ENCODE data around the gene NDFIP2.

Gene NDFIP2

GRCh38 chr13:79483086-79483706 lies 2.2 kb downstream of the NDFIP2 start:
- 0 out of 2 replicates have a peak overlapping the region, but pooled peaks have one; percentile 81 for H3K4me3 ChIP-seq (ENCODE audit: low read depth, low read length)
- no peak for TF ChIP-seq CTCF (IDR thresholded peaks at IDR 0.05; ENCODE audit: low read depth, low read length)

- TF ChIP-seq CTCF (IDR thresholded peaks at IDR 0.05; ENCODE audit: low read depth, low read length): no peak
- peak overlapping the region; percentile 10; the same call in 1 of the 2 replicates for H3K4me3 ChIP-seq (ENCODE audit: low read depth, low read length)
Measured at GRCh38 chr13:79485014-79485811, 4.3 kb downstream of the NDFIP2 start.

- H3K4me3 ChIP-seq (ENCODE audit: low read depth, low read length): no peak overlapping the region
- TF ChIP-seq CTCF (IDR thresholded peaks at IDR 0.05; ENCODE audit: low read depth, low read length): no peak
Measured at GRCh38 chr13:79486433-79487188, 5.7 kb downstream of the NDFIP2 start.

- H3K4me3 ChIP-seq (ENCODE audit: low read depth, low read length): no peak overlapping the region
- no peak for TF ChIP-seq CTCF (IDR thresholded peaks at IDR 0.05; ENCODE audit: low read depth, low read length)
Measured at GRCh38 chr13:79490326-79490725, 9.4 kb downstream of the NDFIP2 start.

- H3K4me3 ChIP-seq (ENCODE audit: low read depth, low read length): no peak overlapping the region
- TF ChIP-seq CTCF (IDR thresholded peaks at IDR 0.05; ENCODE audit: low read depth, low read length): no peak
Measured at GRCh38 chr13:79490824-79491223, 9.9 kb downstream of the NDFIP2 start.

- TF ChIP-seq CTCF (IDR thresholded peaks at IDR 0.05; ENCODE audit: low read depth, low read length): no peak
- no peak overlapping the region for H3K4me3 ChIP-seq (ENCODE audit: low read depth, low read length)
Measured at GRCh38 chr13:79491715-79492114, 10.8 kb downstream of the NDFIP2 start.
